Spleen (tissue), 11 donors: ENCODE results near the gene PDZD2. TPM values are rescaled to one million over a fixed set of nuclear protein-coding genes. Genes with fewer than 3 reads are reported as not detected.

ENCODE experiments used
- DNase-seq: peaks from one replicate; pipeline ENCODE4 v3.0.0-alpha.2; 2020
- H3K27ac ChIP-seq, 8 donors: fragments of 200-600 bp; sonication (generic) in 7 of 8; 1 replicate in 4 of 8; 2 replicates in 4 of 8; pipeline versions ENCODE4 v1.5.0 to v1.8.0; 2016 to 2021; ENCODE audit warnings: inconsistent platforms in 4 of 8, mild to moderate bottlenecking in 4 of 8, moderate library complexity in 1 of 8
- H3K27me3 ChIP-seq, 7 donors: fragments of 200-600 bp; sonication (generic) in 6 of 7; replicated peaks in 1 of 7; 1 replicate in 4 of 7; 2 replicates in 3 of 7; pipeline versions ENCODE4 v1.5.0 to v1.8.0; 2016 to 2021; ENCODE audit warnings: inconsistent platforms in 3 of 7, mild to moderate bottlenecking in 1 of 7
- H3K36me3 ChIP-seq, 6 donors: fragments of 200-600 bp; sonication (generic) in 5 of 6; 1 replicate in 4 of 6; 2 replicates in 2 of 6; pipeline versions ENCODE4 v1.5.0 to v1.8.0; 2016 to 2021; ENCODE audit warnings: inconsistent platforms in 2 of 6
- H3K4me1 ChIP-seq, 6 donors: fragments of 200-600 bp; sonication (generic) in 5 of 6; 1 replicate in 3 of 6; 2 replicates in 3 of 6; pipeline versions ENCODE4 v1.5.0 to v1.8.0; 2016 to 2021; ENCODE audit warnings: inconsistent platforms in 3 of 6
- H3K4me3 ChIP-seq, 8 donors: fragments of 200-600 bp; sonication (generic) in 7 of 8; 1 replicate in 4 of 8; 2 replicates in 4 of 8; pipeline versions ENCODE4 v1.5.0 to v1.8.0; 2016 to 2021; ENCODE audit warnings: inconsistent platforms in 4 of 8, mild to moderate bottlenecking in 4 of 8, moderate library complexity in 2 of 8
- H3K9me3 ChIP-seq, 8 donors: fragments of 200-600 bp; sonication (generic) in 7 of 8; 1 replicate in 4 of 8; 2 replicates in 4 of 8; pipeline versions ENCODE4 v1.5.0 to v1.8.0; 2016 to 2021; ENCODE audit warnings: inconsistent platforms in 4 of 8
- CTCF ChIP-seq, 11 experiments: fragments of 200-600 bp in 7 of 11; fragments of 450-650 bp in 4 of 11; sonication (generic) in 4 of 11; IDR thresholded peaks in 8 of 11; conservative IDR thresholded peaks in 3 of 11; 1 replicate in 7 of 11; 2 replicates in 4 of 11; pipeline versions ENCODE4 v1.4.0 to v1.8.0; 2016 to 2021; ENCODE audit warnings: antibody characterized with exemption in 11 of 11, inconsistent platforms in 4 of 11, mild to moderate bottlenecking in 1 of 11
- POLR2A ChIP-seq, 3 donors: fragments of 450-650 bp; IDR thresholded peaks; one replicate each; pipeline ENCODE4 v1.5.1; 2017; ENCODE audit warnings: antibody characterized with exemption in 3 of 3, mild to moderate bottlenecking in 1 of 3
- POLR2AphosphoS5 ChIP-seq, 3 donors: sonication (generic); formaldehyde crosslinking; IDR thresholded peaks; one replicate each; pipeline ENCODE4 v1.5.1; 2017; ENCODE audit warnings: antibody characterized with exemption in 3 of 3
- WGBS, 5 donors: extraction: QIAGEN DNeasy Blood & Tissue Kit in 3 of 5; methylation state at CpG; one replicate each; pipeline versions ENCODE4 v1.1.5 to v1.1.7; 2013 to 2018; 5-methylcytosine and 5-hydroxymethylcytosine counted together
- intact Hi-C: fragments of 100-400 bp; cut with DNase I; formaldehyde crosslinking; loops from one replicate; pipeline ENCODE4 v1.15.0; 2023; ENCODE audit warnings: low total_unique reads
- polyA plus RNA-seq, 3 donors: library from polyadenylated mRNA; stranded (reverse); fragments of 200-250 nt; gene quantifications; one replicate each; pipeline ENCODE4 v1.2.1, GENCODE V29; 2013
- total RNA-seq, 7 donors: library from RNA; depleted of rRNA in 3 of 7; stranded (reverse); fragments of >200 nt in 3 of 7; fragmentation: NEBNext Ultra II Directional in 4 of 7; extraction: Animal tissue kit (Norgen Biotek cat#: 25700) in 4 of 7; gene quantifications; one replicate each; pipeline versions ENCODE4 v1.1.0 to v1.2.1, GENCODE V29; 2016 to 2021
- donor health status: healthy with polysubstance abuse.
- donor health status: DM: no; HTN: no; CAD: no; lungs with moderate emphysema.
- donor health status: DM: no; HTN: no; CAD: no.
- donor health status: Bipolar disorder and iron deficiency.
- donor health status: healthy.
- donor health status: DM: no; HTN: no; CAD: no.
- donor health status: DM: yes; HTN: yes; CAD: no.

PDZD2 gene
- total and polyA plus RNA-seq, 10 donors, result 0.09 to 4.7 (median 2.4) TPM

GRCh38 chr5:31767335-31768031, 128.6 kb downstream of the PDZD2 start:
- TF ChIP-seq POLR2A (IDR thresholded peaks at IDR 0.05) (no peak), POLR2AphosphoS5 (IDR thresholded peaks at IDR 0.05) (no peak), CTCF (IDR thresholded peaks at IDR 0.05 in 8 of 11, conservative IDR thresholded peaks at IDR 0.05 in 3 of 11) (no peak)
- no peaks in the 10 kb centered on the region for H3K36me3 ChIP-seq
- WGBS, 5 donors, result 69 to 86% (median 74%) methylated on average over 4 of the region's 4 CpGs
- no peaks in the 10 kb centered on the region for H3K27me3 ChIP-seq
- intact Hi-C loops, result no loop called here
- peaks cover 0 to 3% (median 0%) of the 10 kb centered on the region in 6 donors for H3K4me1 ChIP-seq
- no peak overlapping the region for H3K4me3 ChIP-seq
- no peaks in the 10 kb centered on the region for H3K9me3 ChIP-seq
- DNase-seq, result no peak
- no peak overlapping the region for H3K27ac ChIP-seq

- WGBS, 5 donors, result 82 to 98% (median 86%) methylated on average over 6 of the region's 6 CpGs
- DNase-seq, result no peak
- Histone ChIP-seq H3K36me3 (no peaks in the 10 kb centered on the region), H3K4me1 (peaks cover 0 to 3% (median 0%) of the 10 kb centered on the region in 6 donors), H3K9me3 (no peaks in the 10 kb centered on the region), H3K27ac (no peak overlapping the region), H3K4me3 (no peak overlapping the region), H3K27me3 (no peaks in the 10 kb centered on the region)
- no peak for TF ChIP-seq POLR2AphosphoS5 (IDR thresholded peaks at IDR 0.05)
- TF ChIP-seq CTCF (IDR thresholded peaks at IDR 0.05 in 8 of 11, conservative IDR thresholded peaks at IDR 0.05 in 3 of 11), result no peak
- TF ChIP-seq POLR2A (IDR thresholded peaks at IDR 0.05), result no peak
- intact Hi-C loops, result no loop called here
Measured at GRCh38 chr5:31768046-31768445, 129.1 kb downstream of the PDZD2 start.

GRCh38 chr5:31768784-31769183, 129.9 kb downstream of the PDZD2 start:
- no peaks in the 10 kb centered on the region for H3K36me3 ChIP-seq
- no peaks in the 10 kb centered on the region for H3K9me3 ChIP-seq
- H3K4me1 ChIP-seq, result peaks cover 0 to 3% (median 0%) of the 10 kb centered on the region in 6 donors
- no peak overlapping the region for H3K4me3 ChIP-seq
- intact Hi-C loops, result no loop called here
- no peak for DNase-seq
- H3K27me3 ChIP-seq, result no peaks in the 10 kb centered on the region
- TF ChIP-seq POLR2AphosphoS5 (IDR thresholded peaks at IDR 0.05) (no peak), CTCF (IDR thresholded peaks at IDR 0.05 in 8 of 11, conservative IDR thresholded peaks at IDR 0.05 in 3 of 11) (no peak), POLR2A (IDR thresholded peaks at IDR 0.05) (no peak)
- no peak overlapping the region for H3K27ac ChIP-seq
- WGBS, 5 donors, result 86 to 94% (median 92%) methylated on average over 9 of the region's 9 CpGs

GRCh38 chr5:31769530-31769929, 130.6 kb downstream of the PDZD2 start:
- no peak overlapping the region for H3K4me3 ChIP-seq
- intact Hi-C loops, result no loop called here
- TF ChIP-seq POLR2A (IDR thresholded peaks at IDR 0.05) (no peak), CTCF (IDR thresholded peaks at IDR 0.05 in 8 of 11, conservative IDR thresholded peaks at IDR 0.05 in 3 of 11) (no peak)
- H3K27ac ChIP-seq, result no peak overlapping the region
- WGBS, 5 donors, result 61 to 81% (median 77%) methylated on average over 3 of the region's 3 CpGs
- H3K27me3 ChIP-seq, result no peaks in the 10 kb centered on the region
- DNase-seq, result no peak
- peaks cover 0 to 3% (median 0%) of the 10 kb centered on the region in 6 donors for H3K4me1 ChIP-seq
- H3K9me3 ChIP-seq, result no peaks in the 10 kb centered on the region
- no peaks in the 10 kb centered on the region for H3K36me3 ChIP-seq
